OCI-LY3 (cell line): ENCODE measurements around the gene NEDD4L.

Experiments
- H2AFZ ChIP-seq: fragments of 200-600, 300-600 bp; shearing (Covaris generic); 2 replicates; pipeline ENCODE4 v1.6.0; 2014; ENCODE audit warnings: antibody characterized with exemption, low read depth, low read length
- H3K27ac ChIP-seq: fragments of 200-600, 300-600 bp; sonication (generic); 2 replicates; pipeline ENCODE4 v1.5.1; 2014; ENCODE audit warnings: mild to moderate bottlenecking, low read length, moderate library complexity, mixed read lengths
- H3K27me3 ChIP-seq: fragments of 200-600, 300-600 bp; sonication (generic); 2 replicates; pipeline ENCODE4 v1.6.1; 2014; ENCODE audit warnings: low read depth, low read length, mixed read lengths
- H3K36me3 ChIP-seq: fragments of 200-600, 300-600 bp; sonication (generic); replicated peaks from 2 replicates; pipeline ENCODE3; 2014; ENCODE audit warnings: low read depth, low read length, mixed read lengths
- H3K4me1 ChIP-seq: fragments of 300-600, 200-600 bp; sonication (generic); 2 replicates; pipeline ENCODE4 v1.6.1; 2014; ENCODE audit warnings: low read length, mixed read lengths
- H3K4me2 ChIP-seq: fragments of 200-600, 300-600 bp; sonication (generic); 2 replicates; pipeline ENCODE4 v1.6.1; 2014; ENCODE audit warnings: low read length, mixed read lengths
- H3K4me3 ChIP-seq: fragments of 300-600, 200-600 bp; sonication (generic); 2 replicates; pipeline ENCODE4 v1.5.1; 2014; ENCODE audit warnings: antibody characterized with exemption, mild to moderate bottlenecking, low read length, moderate library complexity
- H3K79me2 ChIP-seq: fragments of 300-600, 200-600 bp; shearing (Covaris generic); 2 replicates; pipeline ENCODE4 v1.6.1; 2014; ENCODE audit warnings: mild to moderate bottlenecking, low read length, mixed read lengths
- H3K9ac ChIP-seq: fragments of 300-600, 200-600 bp; shearing (Covaris generic); 2 replicates; pipeline ENCODE4 v1.6.0; 2014; ENCODE audit warnings: mild to moderate bottlenecking, low read length, moderate library complexity
- H3K9me3 ChIP-seq: fragments of 200-600, 300-600 bp; shearing (Covaris generic); 2 replicates; pipeline ENCODE4 v1.6.1; 2014; ENCODE audit warnings: low read length, mixed read lengths; ENCODE audit not compliant: insufficient read depth
- H4K20me1 ChIP-seq: fragments of 200-600, 300-600 bp; sonication (generic); 2 replicates; pipeline ENCODE4 v1.6.1; 2016; ENCODE audit warnings: low read length, mixed read lengths; ENCODE audit not compliant: insufficient read depth
- CTCF ChIP-seq: fragments of 200-600, 300-600 bp; sonication (generic); IDR thresholded peaks from 2 replicates; pipeline ENCODE4 v1.5.1; 2014; ENCODE audit warnings: antibody characterized with exemption, low read length, low read depth
- EZH2phosphoT487 ChIP-seq: fragments of 200-600 bp; shearing (Covaris generic); IDR thresholded peaks from 2 replicates; pipeline ENCODE4 v1.6.1; 2018; ENCODE audit warnings: antibody characterized with exemption, mixed run types, low read depth

Gene NEDD4L

GRCh38 chr18:58272779-58273435 lies 228.9 kb downstream of the NEDD4L start:
- Histone ChIP-seq H3K27me3 (no peaks in the 10 kb centered on the region), H3K27ac (no peak overlapping the region), H3K79me2 (peaks cover 59% of the 10 kb centered on the region), H4K20me1 (peaks cover 82% of the 10 kb centered on the region), H3K9ac (no peak overlapping the region), H3K4me1 (0 out of 2 replicates have a peak, but pooled peaks cover 3% of the 10 kb centered on the region), H3K4me3 (no peak overlapping the region), H3K36me3 (peaks cover 20% of the 10 kb centered on the region), H2AFZ (no peak overlapping the region), H3K4me2 (no peak overlapping the region), H3K9me3 (no peaks in the 10 kb centered on the region)
- TF ChIP-seq EZH2phosphoT487 (no peak), CTCF (no peak)

- peaks cover 56% of the 10 kb centered on the region for H3K79me2 ChIP-seq
- no peak overlapping the region for H3K9ac ChIP-seq
- H3K27ac ChIP-seq = no peak overlapping the region
- H2AFZ ChIP-seq = no peak overlapping the region
- peaks cover 21% of the 10 kb centered on the region for H3K36me3 ChIP-seq
- H3K9me3 ChIP-seq = no peaks in the 10 kb centered on the region
- H4K20me1 ChIP-seq = peaks cover 79% of the 10 kb centered on the region
- H3K4me3 ChIP-seq = no peak overlapping the region
- no peak overlapping the region for H3K4me2 ChIP-seq
- no peaks in the 10 kb centered on the region for H3K27me3 ChIP-seq
- H3K4me1 ChIP-seq = no peaks in the 10 kb centered on the region
- TF ChIP-seq CTCF (no peak), EZH2phosphoT487 (no peak)
Observed at GRCh38 chr18:58275176-58275575, 231.2 kb downstream of the NEDD4L start.

GRCh38 chr18:58276789-58277739 lies 233.0 kb downstream of the NEDD4L start:
- no peak overlapping the region for H3K4me3 ChIP-seq

More at GRCh38 chr18:58276789-58277739, 233.0 kb downstream of the NEDD4L start:
- H3K9me3 ChIP-seq = no peaks in the 10 kb centered on the region
- no peak overlapping the region for H3K9ac ChIP-seq
- peaks cover 51% of the 10 kb centered on the region for H3K79me2 ChIP-seq
- H2AFZ ChIP-seq = no peak overlapping the region
- H3K36me3 ChIP-seq = peaks cover 21% of the 10 kb centered on the region
- H3K27ac ChIP-seq = no peak overlapping the region
- TF ChIP-seq CTCF (no peak), EZH2phosphoT487 (no peak)
- H4K20me1 ChIP-seq = peaks cover 84% of the 10 kb centered on the region
- H3K27me3 ChIP-seq = no peaks in the 10 kb centered on the region
- H3K4me1 ChIP-seq = no peaks in the 10 kb centered on the region
- no peak overlapping the region for H3K4me2 ChIP-seq
